HCT116 (cell line): Measurements from ENCODE around the gene PDE4A. TPM values are rescaled to one million over a fixed set of nuclear protein-coding genes. Genes with fewer than 3 reads are reported as not detected.
"Not testable (repeated sequence)": the region's sequence is repeated elsewhere in the genome, so short reads cannot be mapped to it uniquely, and the experiment has no call there.

ENCODE experiments used
- ATAC-seq: fragments of 200-7000 bp; cut with Tn5 transposase; 2 replicates; pipeline ENCODE4 v1.9.1; 2020; ENCODE audit warnings: mild to moderate bottlenecking, moderate library complexity
- BruUV-seq: library from RNA; stranded (reverse); fragments of 400-500 nt; replicated peaks from 2 replicates; lab custom pipeline; 2021; lab: Mats Ljungman, UMichigan
- CTCF ChIA-PET: fragments of 300-600 bp; sonication (Branson Sonifier 250); formaldehyde crosslinking; loops from one replicate; lab custom pipeline; 2021; ENCODE audit warnings: antibody characterized with exemption; lab: Charles Lee
- POLR2A ChIA-PET: fragments of 300-600, 350-600 bp; sonication (Branson Sonifier 250); formaldehyde crosslinking; loops from one replicate; lab custom pipeline; 2021; ENCODE audit warnings: antibody characterized with exemption; lab: Charles Lee
- RAD21 ChIA-PET, 2 experiments: fragments of 300-600 bp; sonication (Branson Sonifier 250); formaldehyde crosslinking; loops; one replicate each; lab custom pipeline; 2023; ENCODE audit warnings: low total read pairs in 2 of 2; ENCODE audit not compliant: uncharacterized antibody in 2 of 2, unreplicated experiment in 2 of 2, low non-redundant PET in 1 of 2; lab: Charles Lee
- DNase-seq: peaks from one replicate; pipeline ENCODE4 v3.0.0-alpha.2; 2010; ENCODE audit warnings: low read depth, low spot score
- H2AFZ ChIP-seq: fragments of 200-600 bp; shearing (Covaris generic), sonication (generic); 2 replicates; pipeline ENCODE4 v1.6.1; 2017; ENCODE audit warnings: low read depth, mixed run types, mixed read lengths, antibody characterized with exemption, low read length; ENCODE audit not compliant: poor library complexity, severe bottlenecking
- H3K27ac ChIP-seq: 2 replicates; pipeline ENCODE4 v1.5.1; 2012; ENCODE audit warnings: low read depth, low read length
- H3K27me3 ChIP-seq: fragments of 200-600 bp; sonication (generic); 2 replicates; pipeline ENCODE4 v1.6.1; 2016; ENCODE audit warnings: mixed run types, low read length, mixed read lengths; ENCODE audit not compliant: insufficient read depth
- H3K36me3 ChIP-seq, 2 experiments: fragments of 200-500 bp in 1 of 2; fragments of 200-600 bp in 1 of 2; sonication (Bioruptor generic) in 1 of 2; sonication (generic) in 1 of 2; 2 replicates each; pipeline versions ENCODE4 v1.5.1 to v1.6.1; 2014 to 2016; ENCODE audit warnings: low read length in 2 of 2, inconsistent platforms in 1 of 2, mixed read lengths in 1 of 2, mixed run types in 1 of 2; ENCODE audit not compliant: insufficient read depth in 2 of 2, control insufficient read depth in 1 of 2
- H3K4me1 ChIP-seq, 2 experiments: fragments of 200-600 bp in 1 of 2; sonication (generic) in 1 of 2; 2 replicates each; pipeline versions ENCODE4 v1.5.1 to v1.6.1; 2012 to 2017; ENCODE audit warnings: low read length in 2 of 2, inconsistent platforms in 1 of 2, mild to moderate bottlenecking in 1 of 2, mixed read lengths in 1 of 2, mixed run types in 1 of 2, moderate library complexity in 1 of 2; ENCODE audit not compliant: insufficient read depth in 2 of 2, control insufficient read depth in 1 of 2
- H3K4me2 ChIP-seq: fragments of 200-600 bp; sonication (generic); 2 replicates; pipeline ENCODE4 v1.6.1; 2017; ENCODE audit warnings: mixed run types, low read length, mixed read lengths
- H3K4me3 ChIP-seq, 2 experiments: fragments of 200-600 bp in 1 of 2; sonication (generic) in 1 of 2; replicated peaks in 1 of 2; 2 replicates each; pipeline ENCODE4 v1.5.1; 2011 to 2016; ENCODE audit warnings: low read length in 2 of 2, control low read depth in 1 of 2, low read depth in 1 of 2, mild to moderate bottlenecking in 1 of 2, mixed read lengths in 1 of 2, mixed run types in 1 of 2
- H3K79me2 ChIP-seq: fragments of 200-600 bp; sonication (generic); 2 replicates; pipeline ENCODE4 v1.6.1; 2017; ENCODE audit warnings: mild to moderate bottlenecking, mixed run types, low read length, moderate library complexity, mixed read lengths; ENCODE audit not compliant: insufficient read depth
- H3K9ac ChIP-seq: fragments of 200-600 bp; sonication (generic); 2 replicates; pipeline ENCODE4 v1.6.1; 2016; ENCODE audit warnings: low read length, mixed read lengths
- H3K9me2 ChIP-seq: fragments of 200-600 bp; sonication (generic), shearing (Covaris generic); 2 replicates; pipeline ENCODE4 v1.6.1; 2017; ENCODE audit warnings: mixed run types, mild to moderate bottlenecking, moderate library complexity; ENCODE audit not compliant: insufficient read depth
- H3K9me3 ChIP-seq, 2 experiments: fragments of 200-500 bp in 1 of 2; fragments of 200-600 bp in 1 of 2; sonication (Bioruptor generic) in 1 of 2; sonication (generic) in 1 of 2; 2 replicates each; pipeline ENCODE4 v1.6.1; 2014 to 2017; ENCODE audit warnings: low read length in 2 of 2, mixed read lengths in 2 of 2, inconsistent platforms in 1 of 2, low read depth in 1 of 2, mild to moderate bottlenecking in 1 of 2, mixed run types in 1 of 2, moderate library complexity in 1 of 2; ENCODE audit not compliant: control insufficient read depth in 1 of 2, insufficient read depth in 1 of 2
- H4K20me1 ChIP-seq: fragments of 200-600 bp; sonication (generic), shearing (Covaris generic); 2 replicates; pipeline ENCODE4 v1.6.1; 2017; ENCODE audit warnings: mixed run types, mild to moderate bottlenecking, moderate library complexity; ENCODE audit not compliant: insufficient read depth
- CEBPB ChIP-seq: IDR thresholded peaks from 2 replicates; pipeline ENCODE4 v1.6.1; 2012; ENCODE audit warnings: low read depth
- EGR1 ChIP-seq: IDR thresholded peaks from 2 replicates; pipeline ENCODE4 v1.6.1; 2012; ENCODE audit warnings: low read depth
- ELF1 ChIP-seq: IDR thresholded peaks from 2 replicates; pipeline ENCODE4 v1.6.1; 2012; ENCODE audit warnings: low read depth, borderline replicate concordance
- EZH2 ChIP-seq: fragments of 200-600 bp; sonication (generic); IDR thresholded peaks from 2 replicates; pipeline ENCODE4 v1.6.1; 2017; ENCODE audit warnings: antibody characterized with exemption, mixed run types
- FOSL1 ChIP-seq: IDR thresholded peaks from 2 replicates; pipeline ENCODE4 v1.6.1; 2012; ENCODE audit warnings: low read depth
- POLR2AphosphoS5 ChIP-seq: IDR thresholded peaks from 2 replicates; pipeline ENCODE4 v1.6.1; 2011; ENCODE audit warnings: mild to moderate bottlenecking, low read depth, low read length, moderate library complexity
- SP1 ChIP-seq: IDR thresholded peaks from 2 replicates; pipeline ENCODE4 v1.6.1; 2012; ENCODE audit warnings: low read depth
- SRF ChIP-seq: IDR thresholded peaks from 2 replicates; pipeline ENCODE4 v1.6.1; 2012; ENCODE audit warnings: low read depth
- TCF7L2 ChIP-seq: IDR thresholded peaks from 2 replicates; pipeline ENCODE4 v1.7.0; 2011; ENCODE audit warnings: borderline replicate concordance, inconsistent platforms; ENCODE audit not compliant: insufficient read depth, insufficient read length; ENCODE audit errors: extremely low read depth
- YY1 ChIP-seq: IDR thresholded peaks from 2 replicates; pipeline ENCODE4 v1.6.1; 2011; ENCODE audit warnings: low read length, low read depth, moderate library complexity, mild to moderate bottlenecking; ENCODE audit not compliant: insufficient replicate concordance; ENCODE audit errors: extremely low read depth
- ZFX ChIP-seq: fragments of 450-650 bp; IDR thresholded peaks from 2 replicates; pipeline ENCODE4 v1.6.1; 2017
- intact Hi-C: fragments of 100-400 bp; cut with micrococcal nuclease; formaldehyde crosslinking; loops from 2 replicates; pipeline ENCODE4 v1.10.0; 2022
- total RNA-seq: library from RNA; stranded (reverse); gene quantifications from one replicate; pipeline ENCODE4 v1.2.1, GENCODE V29; 2021; ENCODE audit not compliant: unreplicated experiment
- TF ChIP-seq, protein P1 (sequence below): IDR thresholded peaks from 2 replicates; pipeline ENCODE4 v1.6.1; 2012
- TF ChIP-seq, protein P2 (sequence below): IDR thresholded peaks from 2 replicates; pipeline ENCODE4 v1.6.1; 2012; ENCODE audit warnings: low read depth
- TF ChIP-seq, protein P3 (sequence below): IDR thresholded peaks from 2 replicates; pipeline ENCODE4 v1.6.1; 2012
- TF ChIP-seq, protein P4 (sequence below), 3 experiments: fragments of 200-600 bp in 1 of 3; sonication (generic) in 1 of 3; IDR thresholded peaks in 2 of 3; conservative IDR thresholded peaks in 1 of 3; 2 replicates each; pipeline ENCODE4 v1.5.1; 2012 to 2017; ENCODE audit warnings: low read depth in 2 of 3, low read length in 2 of 3, antibody characterized with exemption in 1 of 3, borderline replicate concordance in 1 of 3, control low read depth in 1 of 3, mild to moderate bottlenecking in 1 of 3, mixed read lengths in 1 of 3, mixed run types in 1 of 3, moderate library complexity in 1 of 3; ENCODE audit not compliant: insufficient read depth in 1 of 3

The PDE4A gene
- total RNA-seq, 1 experiment from 2014 or later, result 33.7 TPM

DNA sequence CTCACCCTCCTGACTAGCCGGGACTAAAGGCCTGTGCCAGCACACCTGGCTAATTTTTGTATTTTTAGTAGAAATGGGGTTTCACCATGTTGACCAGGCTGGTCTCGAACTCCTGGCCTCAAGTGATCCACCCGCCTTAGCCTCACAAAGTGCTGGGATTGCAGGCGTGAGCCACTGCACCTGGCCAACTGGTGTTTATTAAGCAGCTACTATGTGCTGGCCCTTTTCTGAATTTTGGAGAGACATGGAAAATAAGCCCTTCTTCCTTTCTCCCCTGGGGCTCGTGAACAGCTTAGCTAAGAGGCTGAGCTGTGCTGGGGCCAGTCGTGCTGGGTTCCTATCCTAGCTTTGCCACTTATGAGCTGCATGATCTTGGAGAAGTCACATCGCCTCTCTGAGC, 38.4 kb downstream of the PDE4A start:
- H3K9ac ChIP-seq, BruUV-seq, H3K27me3 ChIP-seq, H3K4me3 ChIP-seq, H3K4me2 ChIP-seq, H3K79me2 ChIP-seq, H2AFZ ChIP-seq, ATAC-seq, H3K27ac ChIP-seq, CTCF ChIA-PET, intact Hi-C loops, H4K20me1 ChIP-seq, POLR2A ChIA-PET, H3K9me2 ChIP-seq, DNase-seq, RAD21 ChIA-PET, H3K9me3 ChIP-seq: not testable (repeated sequence)
- Histone ChIP-seq H3K36me3 (peaks cover 0 to 12% of the 10 kb centered on the region in 2 experiments; a peak in 2 of 4 replicates), H3K4me1 (peaks cover 7 to 13% of the 10 kb centered on the region in 2 experiments)

DNA sequence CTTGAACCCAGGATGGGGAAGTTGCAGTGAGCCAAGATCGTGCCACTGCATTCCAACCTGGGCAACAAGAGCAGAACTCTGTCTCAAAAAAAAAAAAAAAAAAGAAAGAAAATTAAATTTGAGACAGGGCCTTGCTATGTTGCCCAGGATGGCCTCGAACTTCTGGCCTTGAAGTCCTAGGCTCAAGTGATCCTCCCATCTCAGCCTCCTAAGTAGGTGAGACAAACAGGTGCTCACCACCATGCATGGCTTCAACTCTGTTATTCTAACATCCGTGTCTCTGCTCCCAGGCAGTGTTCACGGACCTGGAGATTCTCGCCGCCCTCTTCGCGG, 40.3 kb downstream of the PDE4A start:
- ChIA-PET POLR2A (no interaction called here), RAD21 (no interaction called here), CTCF (no interaction called here)
- DNase-seq, result no peak
- intact Hi-C loops, result no loop called here
- peaks cover 6 to 13% of the 10 kb centered on the region in 2 experiments for H3K36me3 ChIP-seq
- H3K9me2 ChIP-seq, result no peaks in the 10 kb centered on the region
- no peaks in the 10 kb centered on the region for H4K20me1 ChIP-seq
- H3K9ac ChIP-seq, result no peak overlapping the region
- H2AFZ ChIP-seq, result no peak overlapping the region
- 0 out of 2 replicates have a peak, but pooled peaks have one; percentile 2 for ATAC-seq
- TF ChIP-seq FOSL1 (no peak), EGR1 (no peak), TCF7L2 (no peak), POLR2AphosphoS5 (no peak), SRF (no peak), YY1 (no peak), EZH2 (no peak), CEBPB (no peak), SP1 (no peak), ZFX (no peak), ELF1 (no peak)
- TF ChIP-seq, protein P1, sequence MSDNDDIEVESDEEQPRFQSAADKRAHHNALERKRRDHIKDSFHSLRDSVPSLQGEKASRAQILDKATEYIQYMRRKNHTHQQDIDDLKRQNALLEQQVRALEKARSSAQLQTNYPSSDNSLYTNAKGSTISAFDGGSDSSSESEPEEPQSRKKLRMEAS, result no peak
- TF ChIP-seq, protein P2, sequence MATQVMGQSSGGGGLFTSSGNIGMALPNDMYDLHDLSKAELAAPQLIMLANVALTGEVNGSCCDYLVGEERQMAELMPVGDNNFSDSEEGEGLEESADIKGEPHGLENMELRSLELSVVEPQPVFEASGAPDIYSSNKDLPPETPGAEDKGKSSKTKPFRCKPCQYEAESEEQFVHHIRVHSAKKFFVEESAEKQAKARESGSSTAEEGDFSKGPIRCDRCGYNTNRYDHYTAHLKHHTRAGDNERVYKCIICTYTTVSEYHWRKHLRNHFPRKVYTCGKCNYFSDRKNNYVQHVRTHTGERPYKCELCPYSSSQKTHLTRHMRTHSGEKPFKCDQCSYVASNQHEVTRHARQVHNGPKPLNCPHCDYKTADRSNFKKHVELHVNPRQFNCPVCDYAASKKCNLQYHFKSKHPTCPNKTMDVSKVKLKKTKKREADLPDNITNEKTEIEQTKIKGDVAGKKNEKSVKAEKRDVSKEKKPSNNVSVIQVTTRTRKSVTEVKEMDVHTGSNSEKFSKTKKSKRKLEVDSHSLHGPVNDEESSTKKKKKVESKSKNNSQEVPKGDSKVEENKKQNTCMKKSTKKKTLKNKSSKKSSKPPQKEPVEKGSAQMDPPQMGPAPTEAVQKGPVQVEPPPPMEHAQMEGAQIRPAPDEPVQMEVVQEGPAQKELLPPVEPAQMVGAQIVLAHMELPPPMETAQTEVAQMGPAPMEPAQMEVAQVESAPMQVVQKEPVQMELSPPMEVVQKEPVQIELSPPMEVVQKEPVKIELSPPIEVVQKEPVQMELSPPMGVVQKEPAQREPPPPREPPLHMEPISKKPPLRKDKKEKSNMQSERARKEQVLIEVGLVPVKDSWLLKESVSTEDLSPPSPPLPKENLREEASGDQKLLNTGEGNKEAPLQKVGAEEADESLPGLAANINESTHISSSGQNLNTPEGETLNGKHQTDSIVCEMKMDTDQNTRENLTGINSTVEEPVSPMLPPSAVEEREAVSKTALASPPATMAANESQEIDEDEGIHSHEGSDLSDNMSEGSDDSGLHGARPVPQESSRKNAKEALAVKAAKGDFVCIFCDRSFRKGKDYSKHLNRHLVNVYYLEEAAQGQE, result no peak
- TF ChIP-seq, protein P3, sequence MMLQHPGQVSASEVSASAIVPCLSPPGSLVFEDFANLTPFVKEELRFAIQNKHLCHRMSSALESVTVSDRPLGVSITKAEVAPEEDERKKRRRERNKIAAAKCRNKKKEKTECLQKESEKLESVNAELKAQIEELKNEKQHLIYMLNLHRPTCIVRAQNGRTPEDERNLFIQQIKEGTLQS, result no peak
- TF ChIP-seq, protein P4, sequence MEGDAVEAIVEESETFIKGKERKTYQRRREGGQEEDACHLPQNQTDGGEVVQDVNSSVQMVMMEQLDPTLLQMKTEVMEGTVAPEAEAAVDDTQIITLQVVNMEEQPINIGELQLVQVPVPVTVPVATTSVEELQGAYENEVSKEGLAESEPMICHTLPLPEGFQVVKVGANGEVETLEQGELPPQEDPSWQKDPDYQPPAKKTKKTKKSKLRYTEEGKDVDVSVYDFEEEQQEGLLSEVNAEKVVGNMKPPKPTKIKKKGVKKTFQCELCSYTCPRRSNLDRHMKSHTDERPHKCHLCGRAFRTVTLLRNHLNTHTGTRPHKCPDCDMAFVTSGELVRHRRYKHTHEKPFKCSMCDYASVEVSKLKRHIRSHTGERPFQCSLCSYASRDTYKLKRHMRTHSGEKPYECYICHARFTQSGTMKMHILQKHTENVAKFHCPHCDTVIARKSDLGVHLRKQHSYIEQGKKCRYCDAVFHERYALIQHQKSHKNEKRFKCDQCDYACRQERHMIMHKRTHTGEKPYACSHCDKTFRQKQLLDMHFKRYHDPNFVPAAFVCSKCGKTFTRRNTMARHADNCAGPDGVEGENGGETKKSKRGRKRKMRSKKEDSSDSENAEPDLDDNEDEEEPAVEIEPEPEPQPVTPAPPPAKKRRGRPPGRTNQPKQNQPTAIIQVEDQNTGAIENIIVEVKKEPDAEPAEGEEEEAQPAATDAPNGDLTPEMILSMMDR (IDR thresholded peaks at IDR 0.05 in 2 of 3, conservative IDR thresholded peaks at IDR 0.05 in 1 of 3; ENCODE audit: borderline replicate concordance in 1 of 3, insufficient read depth in 1 of 3, low read depth in 2 of 3, low read length in 2 of 3), result no peak
- H3K79me2 ChIP-seq, result no peaks in the 10 kb centered on the region
- H3K9me3 ChIP-seq, result no peaks in the 10 kb centered on the region
- no peak overlapping the region for H3K27ac ChIP-seq
- H3K4me2 ChIP-seq, result peak overlapping the region; percentile 26; the same call in 1 of the 2 replicates
- H3K27me3 ChIP-seq, result no peaks in the 10 kb centered on the region
- H3K4me1 ChIP-seq, result peaks cover 7 to 13% of the 10 kb centered on the region in 2 experiments
- no TSS peak for BruUV-seq
- H3K4me3 ChIP-seq, result no peak overlapping the region
